GM12874 (cell line): ENCODE data around the gene MRPL39.

Source experiments
- TF ChIP-seq, protein P1 (sequence below): IDR thresholded peaks from 2 replicates; pipeline ENCODE4 v1.5.1; 2011; ENCODE audit warnings: low read depth, mild to moderate bottlenecking, control low read depth, low read length, moderate library complexity; ENCODE audit not compliant: insufficient read depth

MRPL39 gene

DNA sequence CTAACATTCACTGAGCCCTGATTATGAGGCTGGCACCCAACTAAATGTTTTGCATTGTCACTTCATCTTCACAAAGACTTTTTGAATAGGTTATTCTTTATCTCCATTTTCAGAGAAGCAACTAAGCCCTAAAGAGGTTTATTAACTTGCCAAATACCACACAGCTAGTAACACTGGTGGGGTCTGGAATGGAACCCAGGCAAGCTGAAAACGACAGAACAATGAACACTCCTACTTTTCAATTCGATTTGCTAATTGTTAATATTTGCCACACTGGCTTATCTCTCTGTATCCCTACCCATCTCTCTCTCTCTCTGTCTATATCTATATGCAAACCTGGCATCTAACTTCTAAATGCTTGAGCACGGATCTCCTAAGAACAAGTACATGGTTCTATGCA is 40.6 kb downstream of the MRPL39 start:
- TF ChIP-seq, protein P1, sequence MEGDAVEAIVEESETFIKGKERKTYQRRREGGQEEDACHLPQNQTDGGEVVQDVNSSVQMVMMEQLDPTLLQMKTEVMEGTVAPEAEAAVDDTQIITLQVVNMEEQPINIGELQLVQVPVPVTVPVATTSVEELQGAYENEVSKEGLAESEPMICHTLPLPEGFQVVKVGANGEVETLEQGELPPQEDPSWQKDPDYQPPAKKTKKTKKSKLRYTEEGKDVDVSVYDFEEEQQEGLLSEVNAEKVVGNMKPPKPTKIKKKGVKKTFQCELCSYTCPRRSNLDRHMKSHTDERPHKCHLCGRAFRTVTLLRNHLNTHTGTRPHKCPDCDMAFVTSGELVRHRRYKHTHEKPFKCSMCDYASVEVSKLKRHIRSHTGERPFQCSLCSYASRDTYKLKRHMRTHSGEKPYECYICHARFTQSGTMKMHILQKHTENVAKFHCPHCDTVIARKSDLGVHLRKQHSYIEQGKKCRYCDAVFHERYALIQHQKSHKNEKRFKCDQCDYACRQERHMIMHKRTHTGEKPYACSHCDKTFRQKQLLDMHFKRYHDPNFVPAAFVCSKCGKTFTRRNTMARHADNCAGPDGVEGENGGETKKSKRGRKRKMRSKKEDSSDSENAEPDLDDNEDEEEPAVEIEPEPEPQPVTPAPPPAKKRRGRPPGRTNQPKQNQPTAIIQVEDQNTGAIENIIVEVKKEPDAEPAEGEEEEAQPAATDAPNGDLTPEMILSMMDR, result no peak

DNA sequence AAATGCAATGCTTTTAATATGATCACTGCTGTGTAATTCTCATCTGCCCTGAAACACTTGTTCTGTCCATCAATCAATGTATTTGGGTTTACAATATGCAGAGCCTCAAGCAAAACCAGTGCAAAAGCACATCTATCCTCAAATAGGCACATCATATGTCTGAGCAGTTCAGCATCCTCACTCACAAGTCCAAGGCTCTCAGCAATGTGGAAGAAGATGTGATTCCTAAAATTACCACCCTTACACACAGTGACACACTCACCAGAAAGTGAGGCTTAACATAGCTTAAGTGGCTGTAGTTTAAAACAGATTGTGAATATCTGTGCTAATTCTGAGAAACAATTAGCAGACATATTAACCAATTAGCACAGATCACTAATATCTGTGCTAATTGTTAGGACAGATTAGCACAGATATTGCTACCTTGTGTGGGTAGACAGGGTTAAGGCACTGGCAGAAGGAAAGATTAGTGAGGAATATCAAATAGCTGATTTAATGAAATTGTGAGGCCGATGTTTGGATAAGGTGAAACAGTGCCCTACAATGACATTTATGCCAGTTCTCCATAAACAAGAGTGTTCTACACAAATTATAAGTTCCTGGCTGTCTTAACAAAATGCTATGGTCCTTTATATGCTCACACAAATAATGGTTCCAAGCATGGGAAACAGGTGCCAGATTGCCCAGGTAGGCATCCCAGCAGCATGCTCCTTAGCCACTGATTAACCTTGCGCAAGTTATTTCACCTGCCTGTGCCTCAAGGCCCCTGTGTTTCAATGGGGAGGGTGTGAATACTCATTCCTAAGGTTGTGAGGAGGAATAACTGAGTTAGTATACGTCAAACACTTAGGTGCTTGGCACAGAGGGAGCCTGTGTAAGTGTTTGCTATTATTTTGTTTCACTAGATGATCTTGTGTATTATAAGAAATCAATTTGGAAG is 41.7 kb downstream of the MRPL39 start:
- TF ChIP-seq, protein P1, result no peak

DNA sequence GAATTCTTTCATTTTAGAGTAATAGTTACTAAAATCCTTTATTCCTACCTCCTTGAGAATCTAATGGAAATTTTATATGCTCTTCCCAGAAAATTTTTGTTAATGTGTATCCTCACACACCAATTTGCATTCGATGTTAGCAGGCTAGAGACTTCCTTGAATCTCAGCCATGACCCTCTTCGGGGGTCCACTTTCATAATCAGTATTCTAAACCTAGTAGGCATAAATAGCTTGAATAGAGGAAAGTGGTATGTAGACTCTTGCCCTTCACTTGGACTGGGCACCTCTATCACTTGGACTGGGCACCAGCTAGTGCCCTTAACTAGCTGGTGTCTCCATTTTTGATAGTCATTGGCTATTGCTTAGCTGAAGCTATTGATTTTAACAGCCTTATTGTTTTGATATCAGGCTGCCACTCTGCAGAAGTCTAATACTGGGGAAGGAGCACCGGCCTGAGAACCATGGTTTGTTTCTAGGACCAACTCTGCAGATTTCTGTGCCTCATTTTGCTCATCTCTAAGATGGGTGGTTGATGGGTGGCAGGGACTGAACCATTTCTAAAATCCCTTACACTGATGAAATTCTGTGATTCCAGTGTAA is 42.8 kb downstream of the MRPL39 start:
- TF ChIP-seq, protein P1, result no peak

DNA sequence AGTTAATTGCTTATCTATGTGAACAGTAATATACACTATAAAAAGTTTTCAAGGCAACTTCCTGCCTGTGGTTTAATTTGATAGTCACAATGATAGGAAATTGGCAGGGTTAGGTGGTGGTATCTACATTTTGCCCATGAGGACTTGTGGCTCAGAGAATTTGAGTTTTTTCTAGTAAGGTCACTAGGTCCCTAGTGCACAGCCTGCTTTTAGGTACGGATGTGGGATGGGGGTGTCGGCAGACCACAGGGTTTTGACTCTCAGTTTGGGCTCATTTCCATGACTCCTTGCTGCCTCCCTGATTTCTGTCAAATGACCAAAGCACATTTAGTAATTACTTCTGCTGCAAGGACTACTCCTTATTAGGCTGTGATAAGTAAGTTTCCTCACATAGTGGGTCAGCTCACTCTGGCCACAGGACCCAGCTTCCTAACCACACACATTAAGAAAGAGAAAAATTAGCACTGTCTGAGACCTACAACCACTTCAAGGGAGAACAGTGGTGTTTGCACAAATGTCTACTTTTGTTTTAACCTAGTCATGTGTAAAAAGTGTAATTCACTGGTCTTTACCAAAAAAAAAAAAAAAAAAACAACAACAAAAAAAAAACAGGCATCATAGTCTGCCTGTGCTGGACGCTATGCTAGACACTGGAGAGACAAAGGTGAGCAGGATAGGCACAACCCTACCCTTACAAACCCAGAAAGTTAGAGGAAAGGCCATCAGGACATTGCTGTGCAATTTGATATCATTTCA is 43.7 kb downstream of the MRPL39 start:
- TF ChIP-seq, protein P1, result no peak

DNA sequence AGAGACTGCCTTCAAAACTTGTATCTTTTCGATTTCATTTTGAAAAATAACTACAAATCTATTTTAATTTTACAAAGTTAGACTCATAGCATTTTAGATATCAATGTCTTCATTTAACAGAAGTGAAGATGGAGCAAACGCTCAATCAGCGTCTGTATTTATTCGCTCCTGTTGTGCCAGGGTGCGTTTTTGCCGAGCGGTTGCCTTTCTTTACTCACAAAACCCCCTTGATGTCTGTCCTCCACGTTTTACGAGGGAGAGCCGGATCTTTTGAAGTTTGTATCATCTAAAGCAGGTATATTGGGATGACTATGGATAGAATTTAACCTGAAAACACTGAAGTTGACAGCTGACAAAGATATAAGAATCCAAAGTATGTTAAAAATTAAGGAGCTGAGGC is 44.6 kb downstream of the MRPL39 start:
- TF ChIP-seq, protein P1, result no peak

DNA sequence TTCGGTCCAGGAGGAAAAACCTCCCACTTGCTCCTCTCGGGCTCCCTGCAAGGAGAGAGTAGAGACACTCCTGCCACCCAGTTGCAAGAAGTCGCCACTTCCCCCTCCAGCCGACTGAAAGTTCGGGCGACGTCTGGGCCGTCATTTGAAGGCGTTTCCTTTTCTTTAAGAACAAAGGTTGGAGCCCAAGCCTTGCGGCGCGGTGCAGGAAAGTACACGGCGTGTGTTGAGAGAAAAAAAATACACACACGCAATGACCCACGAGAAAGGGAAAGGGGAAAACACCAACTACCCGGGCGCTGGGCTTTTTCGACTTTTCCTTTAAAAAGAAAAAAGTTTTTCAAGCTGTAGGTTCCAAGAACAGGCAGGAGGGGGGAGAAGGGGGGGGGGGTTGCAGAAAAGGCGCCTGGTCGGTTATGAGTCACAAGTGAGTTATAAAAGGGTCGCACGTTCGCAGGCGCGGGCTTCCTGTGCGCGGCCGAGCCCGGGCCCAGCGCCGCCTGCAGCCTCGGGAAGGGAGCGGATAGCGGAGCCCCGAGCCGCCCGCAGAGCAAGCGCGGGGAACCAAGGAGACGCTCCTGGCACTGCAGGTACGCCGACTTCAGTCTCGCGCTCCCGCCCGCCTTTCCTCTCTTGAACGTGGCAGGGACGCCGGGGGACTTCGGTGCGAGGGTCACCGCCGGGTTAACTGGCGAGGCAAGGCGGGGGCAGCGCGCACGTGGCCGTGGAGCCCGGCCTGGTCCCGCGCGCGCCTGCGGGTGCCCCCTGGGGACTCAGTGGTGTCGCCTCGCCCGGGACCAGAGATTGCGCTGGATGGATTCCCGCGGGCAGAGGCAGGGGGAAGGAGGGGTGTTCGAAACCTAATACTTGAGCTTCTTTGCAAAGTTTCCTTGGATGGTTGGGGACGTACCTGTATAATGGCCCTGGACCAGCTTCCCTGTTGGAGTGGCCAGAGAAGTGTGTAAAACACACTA is 45.3 kb downstream of the MRPL39 start:
- TF ChIP-seq, protein P1, result peak; percentile 8; the same call in 1 of the 2 replicates
